Vagina (tissue), 2 donors: ENCODE measurements around the gene CYP2J2.

Experiments
- POLR2A ChIP-seq, 2 donors: fragments of 450-650 bp; IDR thresholded peaks; one replicate each; pipeline ENCODE4 v1.6.1; 2017; ENCODE audit warnings: antibody characterized with exemption in 2 of 2, mild to moderate bottlenecking in 2 of 2, moderate library complexity in 2 of 2
- POLR2AphosphoS5 ChIP-seq, 2 donors: sonication (generic); formaldehyde crosslinking; IDR thresholded peaks; one replicate each; pipeline ENCODE4 v1.9.0; 2017; ENCODE audit warnings: antibody characterized with exemption in 2 of 2, mild to moderate bottlenecking in 2 of 2, low read depth in 1 of 2; ENCODE audit not compliant: insufficient read depth in 1 of 2

GRCh38 chr1:59852117-59852516 lies 74.5 kb downstream of the CYP2J2 start:
- no peak for TF ChIP-seq POLR2A (IDR thresholded peaks at IDR 0.05)
- no peak for TF ChIP-seq POLR2AphosphoS5 (IDR thresholded peaks at IDR 0.05; ENCODE audit: insufficient read depth in 1 of 2, low read depth in 1 of 2)
